Measurements from ENCODE around the gene GALNT10. TPM values are rescaled to one million over a fixed set of nuclear protein-coding genes. Genes with fewer than 3 reads are reported as not detected.

The GALNT10 gene
- total RNA-seq, 1 experiment from 2014 or later, result 68.2 TPM

DNA sequence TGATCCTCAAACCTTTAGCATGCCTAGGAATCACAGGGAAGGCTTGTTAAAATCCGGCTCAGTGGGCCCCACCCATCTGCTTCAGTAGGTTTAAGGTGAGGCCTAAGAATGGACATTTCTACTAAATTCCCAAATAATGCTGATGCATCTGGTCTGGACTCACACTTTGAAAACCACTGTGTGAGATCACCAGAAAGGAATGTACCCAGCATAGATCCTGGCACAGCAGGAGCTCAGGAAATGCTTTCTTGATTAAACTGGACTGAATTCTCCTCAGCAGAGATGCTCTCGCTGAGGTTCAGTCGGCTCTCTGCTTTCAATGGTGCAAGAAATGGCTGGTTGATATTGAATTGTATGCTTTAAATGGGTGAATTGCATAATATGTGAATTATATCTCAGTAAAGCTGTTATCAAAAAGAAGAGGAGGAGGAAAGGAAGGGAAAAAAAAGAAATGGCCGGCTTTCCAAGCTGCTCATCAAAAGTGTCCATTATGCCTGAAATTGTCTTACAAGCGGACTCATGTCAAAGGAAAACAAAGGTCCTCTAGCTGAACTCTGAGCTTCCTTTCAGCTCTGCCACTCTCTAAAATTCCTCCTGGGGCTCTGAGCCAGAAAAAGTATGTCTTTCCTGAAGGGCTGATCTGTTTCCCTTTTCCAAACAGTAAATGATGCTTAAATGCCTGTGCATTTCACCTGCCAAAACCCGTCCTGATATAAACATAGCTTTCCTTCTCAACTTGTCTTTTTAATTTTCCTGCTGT lies 177.7 kb downstream of the GALNT10 start:
- intact Hi-C loops (cut with micrococcal nuclease; ENCODE audit: unreplicated experiment), result loop anchor here (2.0 to 5.0 kb wide), 2 partner anchors 27 to 81 kb away; no protein-coding TSS in a partner anchor
- BruUV-seq (replicated peaks), result no TSS peak
- H3K4me1 Mint-ChIP-seq (ENCODE audit: low read depth, unreplicated experiment), result peaks cover 58% of the 10 kb centered on the region
- no peak for TF ChIP-seq CTCF (IDR thresholded peaks at IDR 0.05; ENCODE audit: unreplicated experiment)
- H3K36me3 Mint-ChIP-seq (ENCODE audit: insufficient read depth, unreplicated experiment), result no peaks in the 10 kb centered on the region
- no peaks in the 10 kb centered on the region for H3K9me3 Mint-ChIP-seq (ENCODE audit: low read depth, unreplicated experiment)
- DNase-seq, result peak; percentile 63
- H3K4me3 Mint-ChIP-seq (ENCODE audit: low read depth, unreplicated experiment), result no peak overlapping the region
- CTCF ChIA-PET, result interaction anchor here (0.6 to 1.1 kb wide), 6 partner anchors 9 to 296 kb away, joined by 3 to 19 read pairs (median 5); partner anchors contain the start of gene GALNT10
- H3K27ac Mint-ChIP-seq (ENCODE audit: unreplicated experiment), result peak overlapping the region; percentile 13
- no peaks in the 10 kb centered on the region for H3K27me3 Mint-ChIP-seq (ENCODE audit: unreplicated experiment)

GRCh38 chr5:154369682-154370081 lies 179.1 kb downstream of the GALNT10 start:
- Mint-ChIP-seq H3K27ac (ENCODE audit: unreplicated experiment) (peak overlapping the region; percentile 1), H3K9me3 (ENCODE audit: low read depth, unreplicated experiment) (no peaks in the 10 kb centered on the region), H3K4me1 (ENCODE audit: low read depth, unreplicated experiment) (peaks cover 48% of the 10 kb centered on the region), H3K36me3 (ENCODE audit: insufficient read depth, unreplicated experiment) (no peaks in the 10 kb centered on the region), H3K27me3 (ENCODE audit: unreplicated experiment) (no peaks in the 10 kb centered on the region), H3K4me3 (ENCODE audit: low read depth, unreplicated experiment) (no peak overlapping the region)
- intact Hi-C loops (cut with micrococcal nuclease; ENCODE audit: unreplicated experiment), result loop anchor here (2.0 to 5.0 kb wide), 2 partner anchors 25 to 82 kb away; no protein-coding TSS in a partner anchor
- BruUV-seq (replicated peaks), result no TSS peak
- no peak for TF ChIP-seq CTCF (IDR thresholded peaks at IDR 0.05; ENCODE audit: unreplicated experiment)
- CTCF ChIA-PET, result no interaction called here
- no peak for DNase-seq

GRCh38 chr5:154370119-154370518 lies 179.6 kb downstream of the GALNT10 start:
- Mint-ChIP-seq H3K4me1 (ENCODE audit: low read depth, unreplicated experiment) (peaks cover 43% of the 10 kb centered on the region), H3K27me3 (ENCODE audit: unreplicated experiment) (no peaks in the 10 kb centered on the region)
- CTCF ChIA-PET, result no interaction called here

GRCh38 chr5:154370813-154371212 lies 180.3 kb downstream of the GALNT10 start:
- TF ChIP-seq CTCF (IDR thresholded peaks at IDR 0.05; ENCODE audit: unreplicated experiment), result no peak
- DNase-seq, result no peak
- H3K4me3 Mint-ChIP-seq (ENCODE audit: low read depth, unreplicated experiment), result no peak overlapping the region
- no peaks in the 10 kb centered on the region for H3K9me3 Mint-ChIP-seq (ENCODE audit: low read depth, unreplicated experiment)
- H3K27me3 Mint-ChIP-seq (ENCODE audit: unreplicated experiment), result no peaks in the 10 kb centered on the region
- H3K27ac Mint-ChIP-seq (ENCODE audit: unreplicated experiment), result no peak overlapping the region
- intact Hi-C loops (cut with micrococcal nuclease; ENCODE audit: unreplicated experiment), result no loop called here
- H3K4me1 Mint-ChIP-seq (ENCODE audit: low read depth, unreplicated experiment), result peaks cover 36% of the 10 kb centered on the region
- H3K36me3 Mint-ChIP-seq (ENCODE audit: insufficient read depth, unreplicated experiment), result no peaks in the 10 kb centered on the region
- BruUV-seq (replicated peaks), result no TSS peak
- CTCF ChIA-PET, result no interaction called here

More at GRCh38 chr5:154370119-154370518, 179.6 kb downstream of the GALNT10 start:
- Mint-ChIP-seq H3K27ac (ENCODE audit: unreplicated experiment) (peak overlapping the region; percentile 1), H3K4me3 (ENCODE audit: low read depth, unreplicated experiment) (no peak overlapping the region), H3K36me3 (ENCODE audit: insufficient read depth, unreplicated experiment) (no peaks in the 10 kb centered on the region), H3K9me3 (ENCODE audit: low read depth, unreplicated experiment) (no peaks in the 10 kb centered on the region)
- TF ChIP-seq CTCF (IDR thresholded peaks at IDR 0.05; ENCODE audit: unreplicated experiment), result no peak
- intact Hi-C loops (cut with micrococcal nuclease; ENCODE audit: unreplicated experiment), result no loop called here
- no peak for DNase-seq
- BruUV-seq (replicated peaks), result no TSS peak
